Astrocyte (in vitro differentiated cells and primary cell): ENCODE data around the gene ATF6. TPM values are rescaled to one million over a fixed set of nuclear protein-coding genes. Genes with fewer than 3 reads are reported as not detected.

ENCODE experiments used
- DNase-seq: peaks from one replicate; pipeline ENCODE4 v3.0.0-alpha.2; 2010; ENCODE audit warnings: low read depth
- FAIRE-seq: peaks from 2 replicates; lab custom pipeline; 2011; peaks lifted over from hg19 to GRCh38; lab: Jason Lieb, UNC
- H2AFZ ChIP-seq: 2 replicates; pipeline ENCODE4 v1.6.0; 2012; ENCODE audit warnings: low read depth, low read length, inconsistent platforms
- H3K27ac ChIP-seq: 2 replicates; pipeline ENCODE4 v1.5.1; 2011; ENCODE audit warnings: low read depth, low read length, inconsistent platforms
- H3K27me3 ChIP-seq: 2 replicates; pipeline ENCODE4 v1.6.0; 2011; ENCODE audit warnings: low read length, inconsistent platforms; ENCODE audit not compliant: insufficient read depth
- H3K36me3 ChIP-seq: 2 replicates; pipeline ENCODE4 v1.5.1; 2011; ENCODE audit warnings: low read length, inconsistent platforms; ENCODE audit not compliant: insufficient read depth
- H3K4me1 ChIP-seq: 2 replicates; pipeline ENCODE4 v1.5.1; 2011; ENCODE audit warnings: low read length, inconsistent platforms; ENCODE audit not compliant: insufficient read depth
- H3K4me2 ChIP-seq: 2 replicates; pipeline ENCODE4 v1.6.0; 2012; ENCODE audit warnings: low read length, inconsistent platforms
- H3K4me3 ChIP-seq: 2 replicates; pipeline ENCODE4 v1.5.1; 2011; ENCODE audit warnings: low read depth, mild to moderate bottlenecking, low read length, inconsistent platforms; ENCODE audit not compliant: insufficient read depth
- H3K79me2 ChIP-seq: 2 replicates; pipeline ENCODE4 v1.6.0; 2012; ENCODE audit warnings: mild to moderate bottlenecking, low read length, inconsistent platforms; ENCODE audit not compliant: insufficient read depth
- H3K9ac ChIP-seq: 2 replicates; pipeline ENCODE4 v1.6.0; 2012; ENCODE audit warnings: mild to moderate bottlenecking, low read length, inconsistent platforms
- H3K9me3 ChIP-seq: 2 replicates; pipeline ENCODE4 v1.5.1; 2012; ENCODE audit warnings: low read depth, mild to moderate bottlenecking, low read length, inconsistent platforms; ENCODE audit not compliant: insufficient read depth
- H4K20me1 ChIP-seq: 2 replicates; pipeline ENCODE4 v1.6.0; 2012; ENCODE audit warnings: low read length, inconsistent platforms; ENCODE audit not compliant: insufficient read depth
- H3K27ac Mint-ChIP-seq: one replicate; pipeline ENCODE4 v1.8.0; 2021; ENCODE audit warnings: mild to moderate bottlenecking, mixed read lengths; ENCODE audit not compliant: unreplicated experiment
- H3K27me3 Mint-ChIP-seq: one replicate; pipeline ENCODE4 v1.8.0; 2021; ENCODE audit warnings: low read depth, mixed read lengths; ENCODE audit not compliant: unreplicated experiment
- H3K36me3 Mint-ChIP-seq: one replicate; pipeline ENCODE4 v1.8.0; 2021; ENCODE audit warnings: low read depth, mixed read lengths; ENCODE audit not compliant: unreplicated experiment
- H3K4me1 Mint-ChIP-seq: one replicate; pipeline ENCODE4 v1.8.0; 2021; ENCODE audit warnings: low read depth, mixed read lengths; ENCODE audit not compliant: unreplicated experiment
- H3K4me3 Mint-ChIP-seq: one replicate; pipeline ENCODE4 v1.8.0; 2021; ENCODE audit warnings: mild to moderate bottlenecking, moderate library complexity, mixed read lengths; ENCODE audit not compliant: unreplicated experiment
- H3K9me3 Mint-ChIP-seq: one replicate; pipeline ENCODE4 v1.8.0; 2021; ENCODE audit warnings: mild to moderate bottlenecking, mixed read lengths; ENCODE audit not compliant: unreplicated experiment
- EZH2 ChIP-seq: IDR thresholded peaks from 2 replicates; pipeline ENCODE4 v1.6.1; 2012; ENCODE audit warnings: mild to moderate bottlenecking, low read length, inconsistent platforms; ENCODE audit not compliant: insufficient read depth
- total RNA-seq: library from RNA; stranded (reverse); gene quantifications from 2 replicates; pipeline ENCODE4 v1.2.1, GENCODE V29; 2021
- TF ChIP-seq, protein P1 (sequence below): IDR thresholded peaks from 2 replicates; pipeline ENCODE4 v1.5.1; 2011; ENCODE audit warnings: low read depth, mild to moderate bottlenecking, inconsistent platforms, low read length, moderate library complexity; ENCODE audit not compliant: insufficient read depth

The ATF6 gene
- total RNA-seq, 1 donor from 2014 or later: 25.4 TPM

DNA sequence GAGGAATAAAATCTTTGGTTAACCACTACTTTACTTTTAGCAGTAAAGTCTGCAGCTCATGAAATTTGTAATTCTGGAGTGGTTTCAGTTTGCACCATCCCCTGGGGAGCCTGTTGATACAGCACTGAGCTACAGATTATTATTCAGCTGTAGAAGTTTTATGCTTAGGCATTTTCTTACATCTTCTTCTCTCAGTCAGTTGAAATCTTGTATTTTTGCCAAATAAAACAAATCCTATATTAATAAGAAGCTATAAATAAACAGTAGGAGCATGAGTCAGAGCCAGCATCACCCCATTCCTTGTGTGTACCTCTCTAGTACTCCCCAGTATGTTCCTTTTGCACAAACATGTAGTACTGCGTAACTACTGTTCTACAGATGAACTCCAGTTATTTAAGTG, 118.9 kb downstream of the ATF6 start:
- no peak overlapping the region for H2AFZ ChIP-seq
- peak; percentile 88 for DNase-seq
- no peak overlapping the region for H3K27ac Mint-ChIP-seq
- TF ChIP-seq EZH2: no peak
- TF ChIP-seq, protein P1, sequence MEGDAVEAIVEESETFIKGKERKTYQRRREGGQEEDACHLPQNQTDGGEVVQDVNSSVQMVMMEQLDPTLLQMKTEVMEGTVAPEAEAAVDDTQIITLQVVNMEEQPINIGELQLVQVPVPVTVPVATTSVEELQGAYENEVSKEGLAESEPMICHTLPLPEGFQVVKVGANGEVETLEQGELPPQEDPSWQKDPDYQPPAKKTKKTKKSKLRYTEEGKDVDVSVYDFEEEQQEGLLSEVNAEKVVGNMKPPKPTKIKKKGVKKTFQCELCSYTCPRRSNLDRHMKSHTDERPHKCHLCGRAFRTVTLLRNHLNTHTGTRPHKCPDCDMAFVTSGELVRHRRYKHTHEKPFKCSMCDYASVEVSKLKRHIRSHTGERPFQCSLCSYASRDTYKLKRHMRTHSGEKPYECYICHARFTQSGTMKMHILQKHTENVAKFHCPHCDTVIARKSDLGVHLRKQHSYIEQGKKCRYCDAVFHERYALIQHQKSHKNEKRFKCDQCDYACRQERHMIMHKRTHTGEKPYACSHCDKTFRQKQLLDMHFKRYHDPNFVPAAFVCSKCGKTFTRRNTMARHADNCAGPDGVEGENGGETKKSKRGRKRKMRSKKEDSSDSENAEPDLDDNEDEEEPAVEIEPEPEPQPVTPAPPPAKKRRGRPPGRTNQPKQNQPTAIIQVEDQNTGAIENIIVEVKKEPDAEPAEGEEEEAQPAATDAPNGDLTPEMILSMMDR: no peak
- H3K36me3 Mint-ChIP-seq: peaks cover 2% of the 10 kb centered on the region
- peak overlapping the region; percentile 45 for H3K27ac ChIP-seq
- peaks cover 11% of the 10 kb centered on the region for H3K4me1 Mint-ChIP-seq
- H3K4me3 ChIP-seq: no peak overlapping the region
- no peaks in the 10 kb centered on the region for H3K27me3 ChIP-seq
- no peaks in the 10 kb centered on the region for H3K36me3 ChIP-seq
- no peak for FAIRE-seq
- H3K4me2 ChIP-seq: peak overlapping the region; percentile 62
- no peaks in the 10 kb centered on the region for H4K20me1 ChIP-seq
- no peaks in the 10 kb centered on the region for H3K9me3 Mint-ChIP-seq
- H3K9me3 ChIP-seq: no peaks in the 10 kb centered on the region
- peaks cover 9% of the 10 kb centered on the region for H3K4me1 ChIP-seq
- no peak overlapping the region for H3K4me3 Mint-ChIP-seq
- no peak overlapping the region for H3K9ac ChIP-seq
- no peaks in the 10 kb centered on the region for H3K27me3 Mint-ChIP-seq
- no peaks in the 10 kb centered on the region for H3K79me2 ChIP-seq

DNA sequence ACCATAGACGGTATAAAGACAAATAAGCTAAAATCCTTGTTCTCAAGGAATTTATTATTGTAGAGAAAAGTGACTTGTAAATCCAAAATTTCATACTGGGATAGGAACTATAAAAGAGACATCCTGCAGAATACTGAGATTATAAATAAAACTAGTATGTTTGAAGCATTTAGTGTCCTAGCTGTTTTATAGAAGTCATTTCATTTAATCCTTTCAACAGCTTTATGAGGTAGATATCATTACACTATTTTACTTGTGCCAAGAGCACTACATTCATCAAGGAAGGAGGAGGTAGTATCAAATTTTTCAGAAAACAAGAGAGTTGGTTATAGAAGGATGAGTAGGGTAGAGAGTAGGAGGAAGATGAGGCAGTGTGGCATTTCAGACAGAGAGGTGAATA, 119.6 kb downstream of the ATF6 start:
- Histone ChIP-seq H3K9me3 (no peaks in the 10 kb centered on the region), H3K4me1 (peaks cover 9% of the 10 kb centered on the region), H3K27me3 (no peaks in the 10 kb centered on the region), H3K9ac (no peak overlapping the region), H3K27ac (no peak overlapping the region), H3K4me3 (no peak overlapping the region), H3K4me2 (no peak overlapping the region), H3K79me2 (no peaks in the 10 kb centered on the region), H2AFZ (no peak overlapping the region), H4K20me1 (no peaks in the 10 kb centered on the region), H3K36me3 (no peaks in the 10 kb centered on the region)
- H3K4me1 Mint-ChIP-seq: peaks cover 11% of the 10 kb centered on the region
- no peaks in the 10 kb centered on the region for H3K9me3 Mint-ChIP-seq
- H3K4me3 Mint-ChIP-seq: no peak overlapping the region
- FAIRE-seq (no peak), DNase-seq (no peak)
- no peaks in the 10 kb centered on the region for H3K27me3 Mint-ChIP-seq
- peaks cover 7% of the 10 kb centered on the region for H3K36me3 Mint-ChIP-seq
- H3K27ac Mint-ChIP-seq: no peak overlapping the region
- TF ChIP-seq, protein P1: no peak
- no peak for TF ChIP-seq EZH2

DNA sequence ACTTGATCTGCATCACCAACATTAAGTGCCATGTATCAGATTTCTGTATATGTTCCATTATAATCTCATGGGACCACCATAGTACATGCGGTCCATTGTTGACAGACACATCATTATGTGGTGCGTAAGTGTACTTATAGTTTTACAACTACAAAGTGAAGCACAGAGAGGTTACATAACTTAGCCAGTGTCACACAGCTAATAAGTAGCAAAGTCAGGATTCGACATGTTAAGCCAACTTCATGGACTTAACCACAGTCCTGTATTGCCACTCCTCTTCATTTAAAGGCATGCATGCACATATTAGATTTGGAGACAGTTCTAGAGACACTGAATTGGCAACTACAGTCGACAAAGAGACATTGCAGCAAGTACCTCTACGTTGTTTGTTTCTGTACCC, 120.5 kb downstream of the ATF6 start:
- Histone ChIP-seq H3K27me3 (no peaks in the 10 kb centered on the region), H3K4me2 (no peak overlapping the region), H3K36me3 (no peaks in the 10 kb centered on the region), H3K79me2 (no peaks in the 10 kb centered on the region), H3K4me1 (peaks cover 9% of the 10 kb centered on the region), H4K20me1 (no peaks in the 10 kb centered on the region), H2AFZ (no peak overlapping the region), H3K27ac (no peak overlapping the region), H3K4me3 (no peak overlapping the region), H3K9ac (no peak overlapping the region), H3K9me3 (no peaks in the 10 kb centered on the region)
- H3K9me3 Mint-ChIP-seq: no peaks in the 10 kb centered on the region
- no peak for DNase-seq
- TF ChIP-seq, protein P1: no peak
- no peak for TF ChIP-seq EZH2
- H3K27me3 Mint-ChIP-seq: no peaks in the 10 kb centered on the region
- FAIRE-seq: no peak
- peaks cover 11% of the 10 kb centered on the region for H3K4me1 Mint-ChIP-seq
- no peak overlapping the region for H3K4me3 Mint-ChIP-seq
- peaks cover 13% of the 10 kb centered on the region for H3K36me3 Mint-ChIP-seq
- H3K27ac Mint-ChIP-seq: no peak overlapping the region
